ENCODE measurements around the gene RBKS.
"Not testable (repeated sequence)": the region's sequence is repeated elsewhere in the genome, so short reads cannot be mapped to it uniquely, and the experiment has no call there.

Gene RBKS

DNA sequence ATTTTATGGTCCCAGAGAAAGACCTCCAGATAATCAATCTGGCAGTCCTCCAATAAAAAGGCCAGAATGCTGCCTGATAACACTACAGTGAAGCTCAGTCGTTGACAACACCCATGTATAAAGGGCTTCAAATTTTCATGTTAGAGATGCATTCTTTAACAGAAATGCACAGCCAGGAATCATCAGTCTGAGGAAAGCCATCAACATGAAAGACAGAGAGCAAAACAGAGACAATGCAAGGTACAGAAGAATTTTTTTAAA, 14.1 kb upstream of the RBKS start:
- no peak for DNase-seq

GRCh38 chr2:27903649-27904404, 13.6 kb upstream of the RBKS start:
- DNase-seq, result no peak

- no peak for DNase-seq
These were observed 12.8 kb upstream of the RBKS start for GRCh38 chr2:27903018-27903417.

GRCh38 chr2:27902098-27902497, 11.9 kb upstream of the RBKS start:
- DNase-seq, result no peak

DNA sequence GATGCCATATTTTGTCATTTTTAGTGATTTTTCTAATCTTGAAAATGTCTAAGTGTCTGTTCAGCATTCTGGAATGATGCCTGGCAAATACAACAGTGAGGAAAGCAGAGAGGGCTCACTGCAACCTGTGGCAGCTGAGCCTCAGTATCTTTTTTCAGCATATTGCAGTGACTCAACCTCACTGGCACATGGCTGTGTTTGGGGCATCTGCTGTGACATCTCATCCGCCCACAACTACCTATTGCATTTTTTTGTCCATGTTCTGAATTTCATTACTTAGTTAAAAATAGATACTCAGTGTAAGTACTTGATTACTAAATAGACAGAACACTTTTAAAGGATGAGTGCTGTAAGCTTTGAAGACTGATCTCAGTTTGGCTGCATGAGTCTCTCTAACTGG, 11.0 kb upstream of the RBKS start:
- DNase-seq, result no peak

- DNase-seq, result no peak
These were observed 7.5 kb upstream of the RBKS start for GRCh38 chr2:27897717-27898116.

GRCh38 chr2:27893006-27893405, 2.8 kb upstream of the RBKS start:
- DNase-seq, result no peak

- DNase-seq, result no peak
These were observed 1.5 kb upstream of the RBKS start for GRCh38 chr2:27891673-27892105.

GRCh38 chr2:27890924-27891672, 911 bp upstream of the RBKS start:
- DNase-seq, result peak; percentile 73

DNA sequence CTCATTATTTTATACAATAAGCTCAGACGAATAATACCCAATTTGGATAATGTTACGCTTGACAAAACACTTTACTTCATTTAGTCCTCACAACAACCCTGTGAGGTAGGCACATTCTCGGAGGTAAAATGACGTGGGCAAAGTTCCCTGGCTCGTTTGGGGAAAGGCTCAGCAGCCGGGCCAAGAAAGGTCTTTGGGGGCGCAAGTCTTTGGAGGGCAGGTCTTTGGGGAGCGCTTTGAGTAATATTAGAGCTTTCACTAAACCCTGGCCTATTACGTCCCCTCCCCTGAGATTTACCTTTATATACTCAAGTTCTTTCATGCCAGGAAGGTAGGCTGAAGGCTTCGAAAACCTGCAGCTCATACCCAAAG, 427 bp downstream of the RBKS start:
- no peak for DNase-seq

DNA sequence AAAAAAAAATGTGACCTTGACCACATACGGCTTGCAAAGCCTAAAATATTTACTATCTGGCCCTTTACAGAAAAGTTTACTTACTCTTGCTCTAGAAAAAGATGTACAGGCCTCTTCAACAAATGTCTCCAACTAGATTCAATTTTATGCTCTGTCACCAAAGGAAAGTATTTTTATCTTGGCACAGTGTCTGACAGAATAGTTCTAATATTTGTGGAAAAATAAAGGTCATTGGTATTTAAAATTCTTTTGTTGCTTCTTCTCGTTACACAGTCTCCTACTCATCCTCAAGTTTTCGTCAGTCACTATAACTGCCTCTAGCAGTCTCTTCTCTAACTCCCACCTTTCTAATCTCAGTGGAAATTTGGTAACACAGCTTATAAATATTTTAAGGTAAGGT, 1.4 kb downstream of the RBKS start:
- no peak for DNase-seq

GRCh38 chr2:27887830-27888229, 2.4 kb downstream of the RBKS start:
- no peak for DNase-seq

- no peak for DNase-seq
These were observed 3.1 kb downstream of the RBKS start for GRCh38 chr2:27887111-27887510.

DNA sequence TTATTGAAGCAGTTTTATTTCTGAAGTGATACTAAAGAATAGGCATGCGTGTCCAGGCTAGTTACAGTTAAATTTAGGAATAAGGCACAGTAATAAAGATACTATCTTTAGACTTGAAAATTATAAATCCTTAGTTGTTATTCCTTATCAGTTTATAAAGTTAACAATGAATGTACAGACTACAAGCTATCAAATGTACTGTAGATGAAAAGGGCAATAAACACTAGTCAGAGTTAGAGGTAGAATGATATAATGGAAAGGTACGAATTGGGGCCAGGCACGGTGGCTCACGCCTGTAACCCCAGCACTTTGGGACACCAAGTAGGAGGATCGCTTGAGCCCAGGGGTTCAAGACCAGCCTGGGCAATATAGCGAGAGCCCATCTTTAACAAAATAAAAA, 3.9 kb downstream of the RBKS start:
- DNase-seq, result no peak

- DNase-seq, result no peak
These were observed 4.5 kb downstream of the RBKS start for GRCh38 chr2:27885661-27886060.

- no peak for DNase-seq
These were observed 5.0 kb downstream of the RBKS start for GRCh38 chr2:27885234-27885633.

GRCh38 chr2:27884601-27885000, 5.6 kb downstream of the RBKS start:
- no peak for DNase-seq

GRCh38 chr2:27882584-27882922, 7.6 kb downstream of the RBKS start:
- not testable (repeated sequence) for DNase-seq

DNA sequence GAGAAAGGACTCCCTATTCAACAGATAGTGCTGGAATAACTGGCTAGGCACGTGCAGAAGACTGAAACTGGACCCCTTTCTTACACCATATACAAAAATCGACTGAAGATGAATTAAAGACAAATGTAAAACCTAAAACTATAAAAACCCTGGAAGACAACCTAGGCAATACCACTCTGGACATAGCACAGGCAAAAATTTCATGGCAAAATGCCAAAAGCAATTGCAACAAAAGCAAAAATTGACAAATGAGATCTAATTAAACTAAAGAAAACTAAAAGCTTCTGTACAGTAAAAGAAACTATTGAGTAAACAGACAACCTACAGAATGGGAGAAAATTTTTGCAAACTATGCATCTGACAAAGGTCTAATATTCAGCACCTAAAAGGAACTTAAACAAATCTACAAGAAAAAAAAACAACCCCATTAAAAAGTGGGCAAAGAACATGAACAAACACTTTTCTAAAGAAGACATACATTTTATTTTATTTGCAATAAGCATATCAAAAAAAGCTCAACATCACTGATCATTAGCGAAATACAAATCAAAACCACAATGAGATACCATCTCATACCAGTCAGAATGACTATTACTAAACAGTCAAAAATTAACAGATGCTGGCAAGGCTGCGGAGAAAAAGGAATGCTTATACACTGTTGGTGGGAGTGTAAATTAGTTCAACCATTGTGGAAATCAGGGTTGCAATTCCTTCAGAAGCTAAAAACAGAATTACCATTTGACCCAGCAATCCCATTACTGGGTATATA, 8.2 kb downstream of the RBKS start:
- not testable (repeated sequence) for DNase-seq

DNA sequence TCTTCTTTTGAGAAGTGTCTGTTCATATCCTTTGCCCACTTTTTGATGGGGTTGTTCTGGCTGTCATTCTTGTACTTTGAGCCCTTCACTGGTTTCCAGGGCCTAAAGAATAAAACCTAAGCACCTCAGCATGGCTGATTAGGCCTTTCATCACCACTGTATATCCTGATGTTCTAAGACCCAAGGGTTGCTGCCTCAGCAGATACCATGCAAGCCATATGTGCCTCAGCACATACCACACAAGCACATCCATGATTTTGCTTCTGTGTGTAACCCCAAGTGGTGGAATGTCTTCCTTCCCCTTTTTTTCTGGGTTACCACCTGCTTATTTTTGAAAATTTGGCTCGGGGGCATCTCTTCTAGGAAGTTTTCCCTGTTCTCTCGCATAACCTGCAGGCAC, 11.4 kb downstream of the RBKS start:
- DNase-seq, result no peak

- DNase-seq, result no peak
These were observed 14.9 kb downstream of the RBKS start for GRCh38 chr2:27875089-27875881.

- DNase-seq, result no peak
These were observed 17.1 kb downstream of the RBKS start for GRCh38 chr2:27873091-27873490.

DNA sequence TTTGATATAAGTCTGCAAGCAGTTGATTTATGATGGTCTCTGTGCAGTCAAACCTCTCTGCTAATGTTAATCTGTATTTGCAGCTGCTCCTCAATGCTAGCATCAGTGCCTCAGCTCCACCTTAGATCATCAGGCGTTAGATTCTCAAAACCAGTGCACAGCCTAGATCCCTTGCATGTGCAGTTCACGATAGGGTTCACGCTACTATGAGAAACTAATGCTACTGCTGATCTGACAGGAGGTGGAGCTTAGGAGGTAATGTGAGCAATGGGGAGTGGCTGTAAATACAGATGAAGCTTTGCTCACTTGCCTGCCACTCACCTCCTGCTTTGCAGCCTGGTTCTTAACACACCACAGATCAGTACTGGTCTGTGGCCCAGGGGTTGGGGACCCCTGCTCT, 18.4 kb downstream of the RBKS start:
- DNase-seq, result no peak

All from DMS79 (cell line).